Right ventricle myocardium superior (tissue), 1 donor: ENCODE measurements around the gene MMP23B. TPM values are rescaled to one million over a fixed set of nuclear protein-coding genes. Genes with fewer than 3 reads are reported as not detected.

Experiments
- ATAC-seq: fragments of 200-7000 bp; cut with Tn5 transposase; one replicate; pipeline ENCODE4 v1.9.1; 2020; ENCODE audit warnings: mild to moderate bottlenecking; ENCODE audit not compliant: poor library complexity
- DNase-seq: peaks from one replicate; pipeline ENCODE4 v3.0.0-alpha.2; 2020
- intact Hi-C: fragments of 100-400 bp; cut with DNase I; formaldehyde crosslinking; loops from one replicate; pipeline ENCODE4 v1.11.2; 2022
- total RNA-seq: library from RNA; stranded (reverse); fragmentation: NEBNext Ultra II Directional; extraction: Animal tissue kit (Norgen Biotek cat#: 25700); gene quantifications from one replicate; pipeline ENCODE4 v1.2.1, GENCODE V29; 2021
- donor health status: DM: no; HTN: yes; CAD: no; lungs with severe emphysema.

The MMP23B gene
- total RNA-seq, 1 donor from 2014 or later: 25.1 TPM

DNA sequence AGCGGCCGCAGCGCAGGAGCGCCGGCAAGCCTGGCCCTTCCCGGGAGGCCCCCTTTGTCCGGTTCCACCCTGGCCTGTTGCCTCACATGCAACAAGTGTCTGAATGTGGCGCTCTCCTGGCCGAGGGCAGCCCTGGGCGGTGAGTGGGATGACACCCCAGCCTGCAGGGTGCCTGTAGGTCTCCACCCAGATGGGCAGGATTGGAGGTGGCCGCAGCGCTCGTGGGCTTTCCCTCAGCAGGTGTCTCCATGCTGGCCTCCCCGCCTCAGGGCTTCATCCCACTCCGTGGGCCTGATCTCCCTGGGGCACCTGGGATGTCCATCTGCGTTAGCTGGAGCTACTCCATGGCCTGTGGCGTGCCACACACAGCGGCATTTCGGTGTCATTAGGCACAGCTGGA is 15.1 kb upstream of the MMP23B start:
- DNase-seq: peak; percentile 47
- no peak for ATAC-seq
- intact Hi-C loops: loop anchor here (5.0 kb wide), 1 partner anchor 50 kb away; no protein-coding TSS in a partner anchor

DNA sequence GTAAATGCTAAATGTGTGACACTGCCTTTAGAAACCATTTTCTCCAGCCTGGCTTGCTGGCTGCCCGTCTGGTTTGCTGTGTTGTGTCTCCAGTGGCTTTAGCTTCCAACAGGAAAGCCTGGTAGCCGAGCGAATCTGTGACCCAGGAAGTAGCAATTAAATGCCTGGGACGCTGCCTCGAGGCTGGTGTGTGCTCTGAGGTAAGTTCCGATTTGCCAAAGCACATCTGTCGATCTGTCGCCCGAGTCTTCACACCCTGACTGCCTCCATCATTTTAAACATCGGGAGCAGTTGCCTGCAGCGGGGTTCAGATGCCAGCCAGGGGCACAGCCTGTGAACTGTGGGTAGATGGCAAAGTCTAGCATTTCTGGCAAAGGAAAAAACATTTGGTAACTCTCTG is 14.5 kb upstream of the MMP23B start:
- peak; percentile 23 for DNase-seq
- no peak for ATAC-seq
- intact Hi-C loops: loop anchor here (5.0 kb wide), 1 partner anchor 50 kb away; no protein-coding TSS in a partner anchor

DNA sequence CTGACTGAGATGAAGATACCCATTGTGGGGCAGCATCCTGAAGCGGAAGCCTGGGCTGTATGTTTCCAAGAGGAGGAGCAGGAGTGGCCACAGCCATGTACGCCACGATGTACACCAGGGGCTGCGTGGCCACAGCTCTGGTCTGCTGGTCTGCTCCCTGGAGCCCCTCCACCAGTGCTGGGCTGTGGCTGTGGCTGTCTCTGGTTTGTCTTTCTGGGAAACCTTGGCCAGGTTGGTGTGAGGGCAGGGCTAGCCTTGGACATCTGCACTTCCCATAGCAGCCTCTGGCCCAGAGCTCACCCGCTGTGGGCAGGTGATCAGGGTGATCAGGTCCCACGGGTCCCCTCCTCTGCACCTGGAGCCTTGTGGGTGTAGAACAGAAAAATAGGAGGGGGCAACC is 14.0 kb upstream of the MMP23B start:
- DNase-seq (peak; percentile 36), ATAC-seq (no peak)
- intact Hi-C loops: loop anchor here (5.0 kb wide), 1 partner anchor 49 kb away; no protein-coding TSS in a partner anchor

DNA sequence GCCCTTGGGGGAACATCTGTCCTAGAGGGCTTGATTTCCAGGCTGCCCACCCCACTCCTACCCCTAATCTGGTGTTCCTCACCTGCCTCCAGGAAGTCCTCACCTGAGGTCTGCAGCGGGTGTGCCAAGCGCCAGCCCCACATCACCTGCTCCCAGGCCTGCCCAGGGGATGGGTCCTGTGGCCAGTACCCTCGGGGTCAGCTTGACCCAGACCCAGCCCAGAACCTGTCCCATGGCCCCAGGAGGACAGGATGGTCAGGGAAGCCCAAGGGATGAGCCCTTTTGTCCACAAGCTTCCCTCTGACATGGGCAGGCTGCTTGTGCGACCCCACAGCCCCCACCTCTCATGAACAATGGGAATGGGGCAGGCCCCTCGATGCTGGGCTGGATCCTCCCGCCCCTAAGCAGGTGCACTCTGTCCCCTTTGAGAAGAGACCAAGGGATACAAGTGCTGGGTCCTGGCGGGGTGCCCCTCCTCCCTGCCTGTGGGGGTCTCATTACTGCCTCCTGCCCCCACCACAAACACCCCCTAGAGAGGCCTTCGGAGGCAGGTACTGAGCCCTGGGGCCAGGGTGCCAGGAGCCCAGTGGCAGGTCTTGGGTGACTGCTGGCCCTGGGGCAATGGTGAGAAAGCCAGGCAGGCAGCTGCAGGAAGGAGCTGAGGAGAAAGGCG is 13.4 kb upstream of the MMP23B start:
- intact Hi-C loops: loop anchor here (5.0 kb wide), 1 partner anchor 49 kb away; no protein-coding TSS in a partner anchor
- ATAC-seq: no peak
- peak; percentile 40 for DNase-seq

DNA sequence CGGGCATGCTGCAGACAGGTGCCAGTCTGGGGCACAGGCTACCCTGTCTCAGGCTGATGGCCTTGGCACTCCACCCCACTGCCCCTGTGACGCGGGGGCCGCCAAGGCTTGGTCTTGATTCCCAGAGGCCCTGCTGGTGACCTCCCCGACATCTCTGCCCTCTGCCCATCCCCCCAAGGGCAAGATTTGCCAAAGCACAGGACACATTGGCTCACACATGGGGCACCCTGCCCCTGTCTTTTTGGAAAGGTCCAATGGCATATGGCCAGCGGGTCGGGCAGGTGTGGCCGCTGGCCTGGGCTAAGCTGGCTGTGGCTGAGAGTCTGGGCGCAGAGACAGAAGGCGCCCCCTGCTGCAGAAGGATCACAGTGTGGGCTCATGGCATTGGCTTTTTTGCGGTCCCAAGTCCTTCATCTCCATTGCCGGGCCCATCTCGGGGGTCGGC is 12.0 kb upstream of the MMP23B start:
- peak; percentile 28 for ATAC-seq
- peak; percentile 75 for DNase-seq

DNA sequence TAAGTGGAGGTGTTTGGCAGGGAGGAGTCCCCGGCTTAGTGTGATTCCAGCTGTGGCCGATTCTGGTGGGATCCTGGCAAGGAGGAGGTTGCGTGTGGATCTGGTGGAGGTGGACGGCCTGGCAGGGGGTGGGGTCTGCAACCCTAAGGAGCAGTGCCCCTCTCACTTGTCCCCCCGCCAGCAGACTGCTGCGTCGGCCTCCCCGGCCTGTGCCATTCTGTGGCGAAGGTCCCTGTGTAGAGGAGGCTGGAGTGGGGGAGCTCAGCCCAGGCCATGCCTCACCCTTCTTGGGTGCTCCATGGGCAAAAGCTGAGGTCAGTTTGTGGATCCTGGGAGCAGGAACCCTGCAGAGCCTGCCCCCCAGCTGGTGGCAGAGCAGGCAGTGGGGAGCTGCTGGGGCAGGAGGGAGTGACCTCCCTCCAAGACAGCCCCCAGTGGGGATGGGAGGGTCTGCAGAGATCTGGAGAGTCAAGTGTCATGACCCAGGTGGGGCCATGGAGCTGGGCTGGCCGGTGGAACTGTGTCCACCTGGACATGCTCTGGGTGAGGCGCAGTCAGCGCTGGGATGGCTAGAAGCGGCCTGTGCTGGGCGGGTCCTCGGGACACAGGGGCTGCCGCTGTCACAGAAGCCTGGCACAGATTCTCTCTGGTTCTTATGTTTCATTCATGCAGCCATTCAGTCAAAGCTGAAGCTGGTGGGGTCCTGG is 11.4 kb upstream of the MMP23B start:
- ATAC-seq (no peak), DNase-seq (peak; percentile 39)
- intact Hi-C loops: no loop called here

More for the DNA sequence above, 12.0 kb upstream of the MMP23B start:
- intact Hi-C loops: loop anchor here (5.0 kb wide), 1 partner anchor 47 kb away; no protein-coding TSS in a partner anchor

DNA sequence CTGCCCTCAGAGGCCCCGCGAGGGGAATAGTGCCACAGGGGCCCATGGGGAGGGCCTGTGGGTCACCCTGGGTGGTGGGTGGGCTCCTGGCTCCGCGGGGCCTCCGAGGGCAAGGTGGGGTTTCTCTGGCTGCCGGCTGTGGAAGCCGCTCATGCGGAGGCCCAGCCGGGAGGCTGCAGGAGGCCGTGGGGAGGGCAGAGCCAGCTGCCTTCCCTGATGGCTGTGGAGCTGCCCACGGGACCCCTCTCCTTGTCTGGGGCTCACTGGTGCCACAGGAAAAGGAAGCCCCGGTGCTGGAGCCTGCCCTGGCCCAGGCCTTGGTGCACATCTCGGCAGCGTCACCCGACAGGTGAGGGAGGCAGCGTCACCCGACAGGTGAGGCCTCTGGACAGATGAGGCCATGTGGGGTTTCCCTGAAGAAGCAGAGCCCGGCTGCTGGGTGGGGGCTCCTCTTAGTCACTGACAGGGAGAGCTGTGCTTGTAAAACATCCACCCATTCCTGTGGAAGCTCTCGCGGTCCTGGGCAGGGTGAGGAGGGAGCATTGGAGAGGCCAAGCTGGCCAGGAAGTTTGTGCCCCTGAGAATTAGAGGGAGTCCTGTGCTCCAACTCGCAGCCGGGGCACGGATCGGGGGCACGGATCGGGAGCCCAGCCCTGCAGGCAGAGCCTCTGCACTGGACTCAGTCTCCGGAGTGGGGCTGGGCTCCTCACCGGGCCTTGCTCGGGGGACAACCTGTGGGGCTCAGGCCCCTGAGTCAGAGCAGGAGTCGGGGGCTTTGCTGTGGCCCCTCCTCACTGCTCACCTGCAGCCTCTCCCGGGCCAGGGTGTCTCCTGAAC is 10.6 kb upstream of the MMP23B start:
- DNase-seq: peak; percentile 45
- intact Hi-C loops: no loop called here
- no peak for ATAC-seq

DNA sequence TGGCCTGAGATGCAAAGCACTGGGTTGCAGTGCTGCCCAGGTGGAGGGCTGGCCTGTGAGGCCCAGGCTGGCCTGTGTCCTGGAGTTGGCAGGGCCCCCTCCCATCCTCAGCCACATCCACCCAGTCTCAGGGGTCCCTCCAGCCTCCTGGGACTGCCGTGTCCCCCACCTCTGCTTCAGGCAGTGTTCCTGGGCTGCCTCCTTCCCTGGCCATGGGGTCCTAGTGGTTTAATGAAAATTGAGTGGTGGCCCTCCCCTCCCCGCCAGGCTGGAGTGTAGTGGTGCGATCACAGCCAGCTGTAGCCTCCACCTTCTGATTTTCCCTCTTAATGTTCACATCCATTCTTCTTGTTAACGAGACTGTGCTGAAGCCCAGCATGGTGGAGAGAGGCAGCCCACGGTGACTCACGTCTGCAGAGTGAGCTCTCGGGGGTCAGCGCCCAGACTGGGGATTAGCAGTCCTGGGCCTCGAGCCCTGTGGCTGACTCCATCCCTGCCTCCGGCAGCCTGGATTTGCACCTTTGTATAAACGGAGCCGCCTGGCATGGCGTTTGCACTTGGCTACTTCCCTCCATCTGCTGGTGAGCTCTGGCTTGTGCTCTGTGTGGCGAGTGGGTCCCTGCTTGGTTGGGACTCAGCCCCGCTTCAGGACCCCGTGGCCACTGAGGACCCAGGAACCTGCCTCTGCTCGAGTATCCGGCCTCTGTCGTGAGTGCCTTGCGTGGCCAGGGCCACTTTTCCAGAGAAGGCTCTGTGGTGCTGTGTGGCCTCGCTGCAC is 9.8 kb upstream of the MMP23B start:
- intact Hi-C loops: no loop called here
- peak; percentile 27 for DNase-seq
- ATAC-seq: no peak

DNA sequence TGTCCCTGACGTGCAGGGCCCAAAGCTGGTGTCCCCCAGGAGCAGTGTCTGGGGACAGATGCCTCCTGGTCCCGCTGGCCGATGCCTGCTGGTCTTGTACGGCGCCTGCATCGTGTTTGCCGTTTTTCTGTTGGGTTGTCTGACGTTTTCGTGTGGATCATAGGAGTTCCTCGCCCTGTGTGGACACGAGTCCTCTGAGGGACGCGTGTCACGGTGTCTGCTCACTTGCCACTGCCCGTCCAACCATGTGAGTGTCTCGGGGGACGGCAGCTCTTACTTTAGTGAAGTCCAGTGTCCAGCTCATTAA is 9.2 kb upstream of the MMP23B start:
- DNase-seq (no peak), ATAC-seq (no peak)
- intact Hi-C loops: no loop called here

DNA sequence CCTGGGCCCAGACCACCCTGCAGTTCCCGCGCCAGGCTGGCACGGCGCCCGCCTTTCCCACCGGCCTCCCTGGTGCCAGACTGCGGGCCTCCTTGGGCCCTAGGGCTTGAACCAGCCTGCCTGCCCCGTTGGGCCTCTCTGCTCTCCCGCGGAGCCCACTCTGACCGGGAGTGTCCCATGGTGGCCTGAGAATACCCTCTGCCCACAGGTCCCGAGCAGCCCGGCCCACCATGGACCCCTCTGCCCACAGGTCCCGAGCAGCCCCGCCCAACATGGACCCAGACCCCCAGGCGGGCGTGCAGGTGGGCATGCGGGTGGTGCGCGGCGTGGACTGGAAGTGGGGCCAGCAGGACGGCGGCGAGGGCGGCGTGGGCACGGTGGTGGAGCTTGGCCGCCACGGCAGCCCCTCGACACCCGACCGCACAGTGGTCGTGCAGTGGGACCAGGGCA is 8.8 kb upstream of the MMP23B start:
- DNase-seq (peak; percentile 45), ATAC-seq (no peak)
- intact Hi-C loops: no loop called here

DNA sequence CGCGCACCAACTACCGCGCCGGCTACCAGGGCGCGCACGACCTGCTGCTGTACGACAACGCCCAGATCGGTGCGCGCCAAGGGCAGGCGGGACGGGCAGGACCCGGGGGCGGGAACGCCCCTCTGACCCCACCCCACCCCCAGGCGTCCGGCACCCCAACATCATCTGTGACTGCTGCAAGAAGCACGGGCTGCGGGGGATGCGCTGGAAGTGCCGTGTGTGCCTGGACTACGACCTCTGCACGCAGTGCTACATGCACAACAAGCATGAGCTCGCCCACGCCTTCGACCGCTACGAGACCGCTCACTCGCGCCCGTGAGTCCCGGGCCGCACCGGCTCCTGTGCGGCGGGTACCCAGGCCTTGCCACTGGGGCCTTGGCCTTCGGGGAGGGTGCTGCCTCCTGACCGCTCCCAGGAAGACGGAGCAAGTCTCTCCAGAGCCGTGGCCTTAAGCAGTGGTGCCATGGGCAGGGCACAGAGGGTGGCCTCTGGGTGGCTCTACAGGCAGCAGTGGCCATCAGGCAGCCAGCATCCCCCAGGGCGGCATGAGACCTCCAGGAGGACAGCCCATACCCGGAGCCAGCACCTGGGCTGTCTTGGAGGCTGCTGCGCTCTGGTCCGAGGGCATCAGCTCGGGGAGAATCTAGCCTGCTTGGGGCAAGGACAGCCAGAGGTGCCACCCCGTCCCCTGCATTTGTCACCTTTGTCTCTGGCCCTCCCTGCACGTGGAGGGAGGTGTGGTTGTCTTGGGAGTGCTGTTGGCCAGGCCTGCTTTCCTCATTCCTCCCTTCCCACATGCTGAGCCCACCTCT is 8.1 kb upstream of the MMP23B start:
- peak; percentile 39 for DNase-seq
- ATAC-seq: no peak
- intact Hi-C loops: no loop called here

DNA sequence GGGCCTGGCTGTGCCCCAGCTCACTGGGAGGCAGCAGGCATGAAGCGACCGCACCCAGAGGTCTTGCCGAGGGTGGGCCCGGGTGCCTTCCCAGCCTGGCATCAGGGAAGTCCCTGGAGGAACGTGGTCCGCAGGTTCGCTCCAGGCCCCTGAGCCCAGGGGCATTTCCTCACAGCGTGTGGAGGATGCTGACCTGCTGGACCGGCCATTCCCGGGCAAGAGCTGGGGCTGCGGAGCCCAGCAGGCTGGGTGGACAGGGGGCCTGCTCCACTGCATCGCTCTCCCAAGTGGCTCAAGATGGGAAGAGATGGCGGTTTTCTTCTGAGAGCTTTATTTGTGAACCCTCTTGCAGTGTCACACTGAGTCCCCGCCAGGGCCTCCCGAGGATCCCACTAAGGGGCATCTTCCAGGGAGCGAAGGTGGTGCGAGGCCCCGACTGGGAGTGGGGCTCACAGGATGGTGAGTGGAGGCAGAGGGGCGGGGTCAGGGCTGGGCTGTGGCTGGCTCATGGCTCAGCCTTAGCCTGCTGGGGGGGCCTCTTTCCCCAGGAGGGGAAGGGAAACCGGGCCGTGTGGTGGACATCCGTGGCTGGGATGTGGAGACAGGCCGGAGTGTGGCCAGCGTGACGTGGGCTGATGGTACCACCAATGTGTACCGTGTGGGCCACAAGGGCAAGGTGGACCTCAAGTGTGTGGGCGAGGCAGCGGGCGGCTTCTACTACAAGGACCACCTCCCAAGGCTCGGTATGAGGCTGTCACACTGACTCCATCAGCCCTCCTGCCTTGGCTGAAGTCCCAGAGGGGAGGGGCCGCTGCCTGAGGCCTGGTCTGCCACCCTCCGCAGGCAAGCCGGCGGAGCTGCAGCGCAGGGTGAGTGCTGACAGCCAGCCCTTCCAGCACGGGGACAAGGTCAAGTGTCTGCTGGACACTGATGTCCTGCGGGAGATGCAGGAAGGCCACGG is 7.2 kb upstream of the MMP23B start:
- intact Hi-C loops: no loop called here
- ATAC-seq: peak; percentile 60
- peak; percentile 84 for DNase-seq

DNA sequence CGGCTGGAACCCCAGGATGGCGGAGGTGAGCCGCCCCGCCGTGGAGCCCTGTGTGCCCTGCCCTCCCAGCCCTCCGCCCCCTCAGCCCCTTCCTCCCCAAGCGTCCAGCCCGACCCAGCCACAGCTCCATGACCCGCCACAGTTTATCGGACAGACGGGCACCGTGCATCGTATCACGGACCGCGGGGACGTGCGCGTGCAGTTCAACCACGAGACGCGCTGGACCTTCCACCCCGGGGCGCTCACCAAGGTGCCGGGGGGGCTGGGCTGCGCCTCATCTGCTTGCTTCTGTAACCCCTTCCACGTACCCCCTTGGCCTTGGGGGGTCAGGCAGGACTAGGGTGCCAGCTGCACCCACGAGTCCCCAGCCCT is 6.6 kb upstream of the MMP23B start:
- DNase-seq (peak; percentile 40), ATAC-seq (no peak)
- intact Hi-C loops: no loop called here

DNA sequence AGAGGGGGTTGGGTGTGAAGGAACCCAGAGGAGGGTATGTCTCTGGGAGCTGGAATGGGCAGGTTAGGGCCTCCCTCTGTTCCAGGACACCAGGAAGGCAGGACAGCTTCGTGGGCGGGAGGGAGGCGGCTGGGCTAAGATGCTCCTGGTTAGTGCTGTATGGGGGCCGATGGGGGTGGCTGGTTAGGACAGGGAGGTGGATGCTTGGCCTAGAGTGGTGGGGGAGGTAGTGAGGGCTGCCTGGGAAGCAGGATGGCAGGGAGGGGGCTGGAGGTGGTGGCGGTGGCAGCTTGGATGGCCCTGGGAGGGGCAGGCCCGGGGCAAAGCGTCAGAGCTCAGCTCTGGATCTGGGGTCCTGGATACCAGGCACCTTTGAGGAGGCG is 6.2 kb upstream of the MMP23B start:
- DNase-seq (peak; percentile 26), ATAC-seq (no peak)
- intact Hi-C loops: no loop called here

DNA sequence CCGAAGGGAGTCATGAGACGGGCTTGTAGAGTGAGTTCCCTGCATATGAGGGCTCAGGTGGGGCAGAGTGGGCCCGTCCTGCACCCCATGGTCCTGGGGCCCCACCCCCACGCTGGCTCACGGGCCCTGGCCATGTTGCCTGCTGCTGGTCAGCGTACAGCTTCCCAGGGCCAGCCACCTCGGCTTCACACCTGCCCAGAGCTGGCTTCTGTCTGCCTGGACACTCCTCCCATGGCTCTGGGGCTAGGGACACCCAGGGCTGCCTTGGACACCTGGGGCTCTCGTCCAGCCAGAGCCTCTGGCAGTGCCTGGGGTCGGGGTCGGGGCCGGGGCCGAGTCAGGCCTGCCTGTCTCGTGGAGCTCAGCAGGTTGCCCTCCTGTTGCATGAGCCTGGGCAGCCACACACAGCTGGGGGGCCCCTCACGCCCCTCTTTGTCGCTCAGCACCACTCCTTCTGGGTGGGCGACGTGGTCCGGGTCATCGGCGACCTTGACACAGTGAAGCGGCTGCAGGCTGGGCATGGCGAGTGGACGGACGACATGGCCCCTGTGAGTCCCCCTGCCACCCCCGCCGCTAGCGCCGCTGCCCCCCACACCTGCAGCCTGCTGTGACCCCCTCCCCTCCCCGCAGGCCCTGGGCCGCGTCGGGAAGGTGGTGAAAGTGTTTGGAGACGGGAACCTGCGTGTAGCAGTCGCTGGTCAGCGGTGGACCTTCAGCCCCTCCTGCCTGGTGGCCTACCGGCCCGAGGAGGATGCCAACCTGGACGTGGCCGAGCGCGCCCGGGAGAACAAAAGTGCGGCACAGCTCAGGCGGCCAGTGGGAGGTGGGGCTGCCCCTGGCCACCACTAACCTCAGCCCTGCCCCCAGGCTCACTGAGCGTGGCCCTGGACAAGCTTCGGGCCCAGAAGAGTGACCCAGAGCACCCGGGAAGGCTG is 5.5 kb upstream of the MMP23B start:
- intact Hi-C loops: no loop called here
- ATAC-seq (no peak), DNase-seq (peak; percentile 40)
